Activated CD4-positive, alpha-beta T cell treated with anti-CD3 and anti-CD28 coated beads for 36 hours (primary cell): ENCODE measurements around the gene ENPP6. TPM values are rescaled to one million over a fixed set of nuclear protein-coding genes. Genes with fewer than 3 reads are reported as not detected.

Experiments used
- ATAC-seq: fragments of 200-7000 bp; cut with Tn5 transposase; one replicate; pipeline ENCODE4 v1.10.0; 2021; ENCODE audit warnings: mild to moderate bottlenecking, moderate library complexity
- CTCF ChIA-PET: fragments of 350-600 bp; sonication (Branson Sonifier 250); formaldehyde crosslinking; loops from one replicate; lab custom pipeline; 2021; ENCODE audit warnings: antibody characterized with exemption; lab: Charles Lee
- POLR2A ChIA-PET: fragments of 350-600 bp; sonication (Branson Sonifier 250); formaldehyde crosslinking; loops from one replicate; lab custom pipeline; 2021; ENCODE audit warnings: antibody characterized with exemption, inconsistent platforms; lab: Charles Lee
- DNase-seq: peaks from one replicate; pipeline ENCODE4 v3.0.0-alpha.2; 2020
- H3K27ac Mint-ChIP-seq: one replicate; pipeline ENCODE4 v1.8.0; 2021; ENCODE audit warnings: mixed read lengths
- H3K27me3 Mint-ChIP-seq: one replicate; pipeline ENCODE4 v1.8.0; 2021; ENCODE audit warnings: mixed read lengths
- H3K36me3 Mint-ChIP-seq: one replicate; pipeline ENCODE4 v1.8.0; 2021; ENCODE audit warnings: low read depth, mixed read lengths
- H3K4me1 Mint-ChIP-seq: one replicate; pipeline ENCODE4 v1.8.0; 2021; ENCODE audit warnings: mixed read lengths
- H3K4me3 Mint-ChIP-seq: one replicate; pipeline ENCODE4 v1.8.0; 2021; ENCODE audit warnings: mild to moderate bottlenecking, moderate library complexity, mixed read lengths
- H3K9me3 Mint-ChIP-seq: one replicate; pipeline ENCODE4 v1.8.0; 2021; ENCODE audit warnings: low read depth, mixed read lengths
- intact Hi-C, 2 experiments: fragments of 100-400 bp; cut with DNase I in 1 of 2; cut with micrococcal nuclease in 1 of 2; formaldehyde crosslinking; loops; one replicate each; pipeline versions ENCODE4 v1.14.2 to v1.15.1; 2022 to 2024; cut with DNase I, micrococcal nuclease
- total RNA-seq, 2 experiments: library from RNA; stranded (reverse); gene quantifications; one replicate each; pipeline ENCODE4 v1.2.3, GENCODE V29; 2021

Gene ENPP6
- under 1 TPM in 1 of 2 experiments, not detected in 1; 0.05 TPM for total RNA-seq

DNA sequence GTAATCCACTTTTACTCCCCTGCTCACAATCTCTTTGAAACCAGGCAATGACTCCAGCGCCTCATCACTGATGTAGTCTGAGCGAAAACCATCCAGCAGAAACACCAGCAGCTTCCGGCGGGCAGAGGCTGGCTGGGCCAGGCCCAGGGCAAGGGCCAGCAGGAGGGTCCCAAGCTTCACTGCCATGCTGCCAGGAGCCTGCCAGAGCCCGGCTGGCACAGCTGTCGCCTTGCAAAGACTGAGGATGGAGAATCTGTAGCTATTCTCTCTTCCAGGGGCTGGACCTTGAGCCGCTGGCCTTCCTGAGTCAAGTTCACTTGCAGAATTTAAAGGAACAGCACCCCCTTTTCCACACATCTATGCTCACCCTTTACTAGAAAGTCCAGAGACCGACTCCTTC is at the start of gene ENPP6:
ENPP6 (minus strand) TSS at position 240 of the 400 bp plus-strand sequence; CDS start at position 186, 54 bp downstream.
- H3K27me3 Mint-ChIP-seq = peaks cover 8% of the 10 kb centered on the region
- intact Hi-C loops = no loop called here
- POLR2A ChIA-PET = interaction anchor here (0.6 kb wide), 1 partner anchor 16 kb away, joined by 3 read pairs; no protein-coding TSS in a partner anchor
- no peak for ATAC-seq
- no peak within 1 kb of the TSS for H3K27ac Mint-ChIP-seq
- H3K4me3 Mint-ChIP-seq = no peak within 1 kb of the TSS
- H3K36me3 Mint-ChIP-seq = no peaks in the 10 kb centered on the region
- peaks cover 3% of the 10 kb centered on the region for H3K9me3 Mint-ChIP-seq
- H3K4me1 Mint-ChIP-seq = no peaks in the 10 kb centered on the region
- CTCF ChIA-PET = interaction anchor here (0.7 to 2.0 kb wide), 3 partner anchors 15 to 34 kb away, joined by 3 to 5 read pairs (median 3); no protein-coding TSS in a partner anchor
- no peak for DNase-seq

- H3K9me3 Mint-ChIP-seq = no peaks in the 10 kb centered on the region
- ChIA-PET CTCF (interaction anchor here (1.4 to 2.0 kb wide), 3 partner anchors 100 to 381 kb away, joined by 3 to 6 read pairs (median 5); no protein-coding TSS in a partner anchor), POLR2A (interaction anchor here (0.5 to 2.3 kb wide), 3 partner anchors 16 to 898 kb away, joined by 3 to 6 read pairs (median 6); no protein-coding TSS in a partner anchor)
- intact Hi-C loops = loop anchor here (5.0 to 10.0 kb wide), 3 partner anchors 310 to 558 kb away; partner anchors contain the start of gene ACSL1 (in 2 of the 2)
- peak overlapping the region; percentile 92 for H3K27ac Mint-ChIP-seq
- ATAC-seq (no peak), DNase-seq (no peak)
- peaks cover 62% of the 10 kb centered on the region for H3K4me1 Mint-ChIP-seq
- H3K4me3 Mint-ChIP-seq = peak overlapping the region; percentile 67
- H3K36me3 Mint-ChIP-seq = no peaks in the 10 kb centered on the region
- no peaks in the 10 kb centered on the region for H3K27me3 Mint-ChIP-seq
These were observed 49.5 kb upstream of the ENPP6 start for GRCh38 chr4:184267206-184267608.

DNA sequence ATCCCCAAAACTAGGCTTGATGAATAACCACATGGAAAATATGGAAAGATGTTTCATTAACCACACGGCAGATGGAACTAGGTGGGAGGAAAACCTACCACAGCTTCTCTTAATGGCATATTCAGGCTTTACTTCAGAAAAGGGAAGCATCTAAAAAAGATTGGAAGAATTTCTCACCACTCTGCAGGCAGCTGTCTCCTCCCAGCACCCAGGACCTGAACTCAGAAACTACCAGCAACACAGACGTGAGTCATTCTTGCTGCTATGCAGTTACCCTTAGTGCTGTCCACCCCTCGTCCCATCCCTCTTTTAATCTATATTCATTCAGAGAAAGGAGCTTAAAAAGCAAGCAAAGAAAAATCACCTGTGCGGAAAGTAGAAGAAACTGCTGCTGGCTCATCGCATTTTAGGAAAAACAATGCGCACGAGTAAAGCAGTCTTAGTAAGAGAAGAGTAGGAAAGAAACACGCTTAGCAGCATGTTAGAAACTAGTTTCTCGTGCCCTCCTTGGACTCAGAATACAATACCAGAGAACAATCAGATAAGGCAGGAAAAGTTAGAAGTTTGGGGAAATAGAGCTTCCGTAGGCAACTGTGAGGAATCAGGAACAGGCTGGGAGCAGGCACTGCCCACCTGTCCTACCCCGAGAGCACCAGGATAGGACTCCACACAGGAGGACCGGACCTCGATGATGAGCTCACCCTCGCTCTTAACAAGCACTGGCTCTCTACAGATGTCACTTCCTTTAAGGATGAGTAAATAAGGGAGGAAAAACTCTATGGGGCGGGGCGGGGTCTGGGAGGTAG is 48.1 kb upstream of the ENPP6 start:
- Mint-ChIP-seq H3K27me3 (no peaks in the 10 kb centered on the region), H3K4me3 (peak overlapping the region; percentile 58), H3K4me1 (peaks cover 62% of the 10 kb centered on the region), H3K36me3 (no peaks in the 10 kb centered on the region), H3K27ac (peak overlapping the region; percentile 64), H3K9me3 (no peaks in the 10 kb centered on the region)
- ChIA-PET CTCF (interaction anchor here (0.5 to 3.9 kb wide), 24 partner anchors 13 to 429 kb away, joined by 3 to 41 read pairs (median 5); partner anchors contain the start of genes CASP3, IRF2 and PRIMPOL), POLR2A (interaction anchor here (0.6 to 2.7 kb wide), 4 partner anchors 17 to 210 kb away, joined by 3 to 12 read pairs (median 5); partner anchors contain the start of gene IRF2)
- DNase-seq (peak; percentile 49), ATAC-seq (peak; percentile 11)
- intact Hi-C loops = loop anchor here (2.0 to 10.0 kb wide), 5 partner anchors 77 to 559 kb away; partner anchors contain the start of genes ACSL1 (in 2 of the 2), CASP3 (in 1 of the 2) and PRIMPOL (in 1 of the 2)

- intact Hi-C loops = loop anchor here (1.0 to 10.0 kb wide), 8 partner anchors 79 to 561 kb away; partner anchors contain the start of genes ACSL1 (in 2 of the 2), CASP3 (in 2 of the 2), PRIMPOL (in 2 of the 2) and IRF2 (in 1 of the 2)
- no peaks in the 10 kb centered on the region for H3K36me3 Mint-ChIP-seq
- POLR2A ChIA-PET = interaction anchor here (0.5 to 2.7 kb wide), 8 partner anchors 17 to 529 kb away, joined by 3 to 12 read pairs (median 6); partner anchors contain the start of genes CENPU and IRF2
- DNase-seq = peak; percentile 98
- H3K27ac Mint-ChIP-seq = peak overlapping the region; percentile 41
- H3K4me3 Mint-ChIP-seq = peak overlapping the region; percentile 2
- CTCF ChIA-PET = interaction anchor here (0.5 to 3.9 kb wide), 80 partner anchors 9 to 528 kb away, joined by 3 to 41 read pairs (median 4); partner anchors contain the start of genes CASP3 and PRIMPOL
- peak; percentile 57 for ATAC-seq
- H3K4me1 Mint-ChIP-seq = peaks cover 47% of the 10 kb centered on the region
- H3K9me3 Mint-ChIP-seq = no peaks in the 10 kb centered on the region
- no peaks in the 10 kb centered on the region for H3K27me3 Mint-ChIP-seq
These were observed 46.4 kb upstream of the ENPP6 start for GRCh38 chr4:184263910-184264732.

DNA sequence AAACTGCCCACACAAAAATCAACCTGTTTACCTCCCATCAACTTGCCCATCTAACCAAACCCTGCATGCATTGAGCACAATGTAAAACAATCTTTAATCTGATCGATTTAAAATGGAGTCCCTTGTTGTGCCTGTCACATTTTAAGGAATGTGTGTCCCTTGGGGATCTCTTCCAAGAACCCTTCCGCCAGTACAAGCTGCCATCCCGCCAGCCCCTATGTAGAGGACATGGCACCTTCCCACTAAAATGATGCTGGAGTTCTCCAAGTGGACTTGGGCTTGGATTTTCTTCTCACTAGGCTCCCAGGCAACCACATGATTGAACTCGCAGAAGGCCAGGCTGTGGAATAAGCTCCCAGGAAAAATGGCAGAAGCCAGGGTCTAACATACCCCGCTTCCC is 45.8 kb upstream of the ENPP6 start:
- ChIA-PET CTCF (interaction anchor here (0.7 to 3.9 kb wide), 59 partner anchors 10 to 467 kb away, joined by 3 to 41 read pairs (median 4); partner anchors contain the start of genes CASP3 and PRIMPOL), POLR2A (interaction anchor here (0.5 to 2.7 kb wide), 6 partner anchors 18 to 471 kb away, joined by 3 to 12 read pairs (median 6); partner anchors contain the start of genes CENPU and IRF2)
- Mint-ChIP-seq H3K4me1 (peaks cover 41% of the 10 kb centered on the region), H3K36me3 (no peaks in the 10 kb centered on the region), H3K27me3 (no peaks in the 10 kb centered on the region), H3K4me3 (no peak overlapping the region), H3K27ac (no peak overlapping the region), H3K9me3 (no peaks in the 10 kb centered on the region)
- intact Hi-C loops = loop anchor here (10.0 kb wide), 1 partner anchor 561 kb away; the partner anchor contains the start of gene ACSL1 (in 2 of the 2)
- DNase-seq (no peak), ATAC-seq (no peak)

DNA sequence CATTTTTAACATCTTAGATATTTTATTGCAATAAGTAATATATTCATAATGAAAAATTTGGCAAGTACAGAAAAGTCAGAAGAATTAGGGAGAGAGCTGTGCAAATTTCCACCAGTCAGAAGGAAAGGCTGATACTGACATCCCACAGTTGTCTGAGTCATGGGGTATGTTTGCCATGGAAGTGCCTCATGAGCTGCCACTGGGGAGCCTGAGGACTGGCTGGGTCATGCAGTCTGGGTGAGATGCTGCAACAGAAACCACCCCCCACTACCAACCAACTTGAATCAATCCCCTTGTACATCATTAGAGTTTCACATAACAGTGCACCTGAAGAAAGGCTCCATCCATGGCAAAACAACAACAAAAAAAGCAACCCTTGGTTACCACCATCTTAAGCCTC is 45.2 kb upstream of the ENPP6 start:
- no peaks in the 10 kb centered on the region for H3K27me3 Mint-ChIP-seq
- no peaks in the 10 kb centered on the region for H3K9me3 Mint-ChIP-seq
- POLR2A ChIA-PET = interaction anchor here (1.9 to 2.7 kb wide), 2 partner anchors 212 to 471 kb away, joined by 6 to 12 read pairs; partner anchors contain the start of genes CENPU and IRF2
- no peak overlapping the region for H3K4me3 Mint-ChIP-seq
- ATAC-seq (peak; percentile 37), DNase-seq (peak; percentile 44)
- H3K27ac Mint-ChIP-seq = no peak overlapping the region
- CTCF ChIA-PET = interaction anchor here (0.6 to 3.9 kb wide), 18 partner anchors 10 to 364 kb away, joined by 3 to 41 read pairs (median 4); no protein-coding TSS in a partner anchor
- no peaks in the 10 kb centered on the region for H3K36me3 Mint-ChIP-seq
- H3K4me1 Mint-ChIP-seq = peaks cover 37% of the 10 kb centered on the region
- intact Hi-C loops = loop anchor here (10.0 kb wide), 1 partner anchor 562 kb away; the partner anchor contains the start of gene ACSL1 (in 2 of the 2)

DNA sequence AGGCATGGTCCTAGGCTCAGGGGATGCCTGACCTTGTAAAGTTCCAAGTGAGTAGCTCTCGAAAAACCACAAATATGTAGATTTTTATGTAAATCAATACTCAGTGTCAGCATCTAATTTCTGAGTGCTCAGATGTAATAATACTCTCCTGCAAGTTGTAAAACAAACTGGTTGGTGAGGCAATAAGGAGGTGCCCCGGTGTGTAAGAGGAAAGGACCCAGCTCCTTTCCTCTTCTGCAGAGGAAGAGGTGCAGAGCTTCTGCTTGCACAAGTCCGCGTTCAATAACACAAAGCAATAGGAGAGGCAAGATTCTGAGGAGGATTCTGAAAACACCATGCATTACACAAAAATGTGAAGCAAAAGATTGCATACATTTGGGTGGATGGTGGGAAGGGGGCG is 43.6 kb upstream of the ENPP6 start:
- CTCF ChIA-PET = interaction anchor here (0.8 to 1.7 kb wide), 8 partner anchors 10 to 468 kb away, joined by 3 to 13 read pairs (median 3); no protein-coding TSS in a partner anchor
- H3K4me3 Mint-ChIP-seq = no peak overlapping the region
- no peaks in the 10 kb centered on the region for H3K9me3 Mint-ChIP-seq
- DNase-seq = no peak
- H3K36me3 Mint-ChIP-seq = no peaks in the 10 kb centered on the region
- no peak for ATAC-seq
- intact Hi-C loops = loop anchor here (10.0 kb wide), 1 partner anchor 564 kb away; the partner anchor contains the start of gene ACSL1 (in 2 of the 2)
- POLR2A ChIA-PET = no interaction called here
- H3K27me3 Mint-ChIP-seq = no peaks in the 10 kb centered on the region
- peaks cover 24% of the 10 kb centered on the region for H3K4me1 Mint-ChIP-seq
- H3K27ac Mint-ChIP-seq = no peak overlapping the region

- H3K4me3 Mint-ChIP-seq = no peak overlapping the region
- CTCF ChIA-PET = interaction anchor here (1.0 to 1.4 kb wide), 3 partner anchors 9 to 29 kb away, joined by 3 to 4 read pairs (median 4); no protein-coding TSS in a partner anchor
- POLR2A ChIA-PET = interaction anchor here (0.6 kb wide), 1 partner anchor 220 kb away, joined by 3 read pairs; no protein-coding TSS in a partner anchor
These were observed 42.2 kb upstream of the ENPP6 start for GRCh38 chr4:184259866-184260265.

GRCh38 chr4:184259081-184259480 is 41.4 kb upstream of the ENPP6 start:
- no peaks in the 10 kb centered on the region for H3K27me3 Mint-ChIP-seq
- H3K27ac Mint-ChIP-seq = no peak overlapping the region
- intact Hi-C loops = no loop called here
- H3K36me3 Mint-ChIP-seq = no peaks in the 10 kb centered on the region
- H3K4me1 Mint-ChIP-seq = peaks cover 10% of the 10 kb centered on the region
- no peak overlapping the region for H3K4me3 Mint-ChIP-seq
- DNase-seq (no peak), ATAC-seq (no peak)
- ChIA-PET POLR2A (no interaction called here), CTCF (no interaction called here)
- no peaks in the 10 kb centered on the region for H3K9me3 Mint-ChIP-seq

More at GRCh38 chr4:184259866-184260265, 42.2 kb upstream of the ENPP6 start:
- intact Hi-C loops = loop anchor here (10.0 kb wide), 1 partner anchor 565 kb away; the partner anchor contains the start of gene ACSL1 (in 2 of the 2)
- H3K27ac Mint-ChIP-seq = no peak overlapping the region
- ATAC-seq = no peak
- H3K36me3 Mint-ChIP-seq = no peaks in the 10 kb centered on the region
- no peaks in the 10 kb centered on the region for H3K9me3 Mint-ChIP-seq
- no peak for DNase-seq
- no peaks in the 10 kb centered on the region for H3K27me3 Mint-ChIP-seq
- peaks cover 11% of the 10 kb centered on the region for H3K4me1 Mint-ChIP-seq
